Lower leg skin (tissue), 3 donors: ENCODE results near the gene RIPPLY3.

Experiments used
- POLR2A ChIP-seq, 2 donors: fragments of 450-650 bp; IDR thresholded peaks; one replicate each; pipeline ENCODE4 v1.6.1; 2016 to 2017; ENCODE audit warnings: antibody characterized with exemption in 2 of 2, mild to moderate bottlenecking in 1 of 2, moderate library complexity in 1 of 2
- TF ChIP-seq, protein P1 (sequence below), 3 donors: fragments of 450-650 bp; IDR thresholded peaks; one replicate each; pipeline ENCODE4 v1.5.1; 2016; ENCODE audit warnings: antibody characterized with exemption in 3 of 3, mild to moderate bottlenecking in 3 of 3, moderate library complexity in 2 of 3

GRCh38 chr21:37036177-37036576, 29.7 kb downstream of the RIPPLY3 start:
- TF ChIP-seq, protein P1, sequence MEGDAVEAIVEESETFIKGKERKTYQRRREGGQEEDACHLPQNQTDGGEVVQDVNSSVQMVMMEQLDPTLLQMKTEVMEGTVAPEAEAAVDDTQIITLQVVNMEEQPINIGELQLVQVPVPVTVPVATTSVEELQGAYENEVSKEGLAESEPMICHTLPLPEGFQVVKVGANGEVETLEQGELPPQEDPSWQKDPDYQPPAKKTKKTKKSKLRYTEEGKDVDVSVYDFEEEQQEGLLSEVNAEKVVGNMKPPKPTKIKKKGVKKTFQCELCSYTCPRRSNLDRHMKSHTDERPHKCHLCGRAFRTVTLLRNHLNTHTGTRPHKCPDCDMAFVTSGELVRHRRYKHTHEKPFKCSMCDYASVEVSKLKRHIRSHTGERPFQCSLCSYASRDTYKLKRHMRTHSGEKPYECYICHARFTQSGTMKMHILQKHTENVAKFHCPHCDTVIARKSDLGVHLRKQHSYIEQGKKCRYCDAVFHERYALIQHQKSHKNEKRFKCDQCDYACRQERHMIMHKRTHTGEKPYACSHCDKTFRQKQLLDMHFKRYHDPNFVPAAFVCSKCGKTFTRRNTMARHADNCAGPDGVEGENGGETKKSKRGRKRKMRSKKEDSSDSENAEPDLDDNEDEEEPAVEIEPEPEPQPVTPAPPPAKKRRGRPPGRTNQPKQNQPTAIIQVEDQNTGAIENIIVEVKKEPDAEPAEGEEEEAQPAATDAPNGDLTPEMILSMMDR (IDR thresholded peaks at IDR 0.05) = no peak
- no peak for TF ChIP-seq POLR2A (IDR thresholded peaks at IDR 0.05)
